Heart right ventricle (tissue), 16 donors: ENCODE data around the gene KXD1. TPM values are rescaled to one million over a fixed set of nuclear protein-coding genes. Genes with fewer than 3 reads are reported as not detected.

Source experiments
- ATAC-seq, 8 donors: fragments of 200-7000 bp; cut with Tn5 transposase; one replicate each; pipeline ENCODE4 v1.9.1; 2020; ENCODE audit warnings: mild to moderate bottlenecking in 8 of 8, moderate library complexity in 8 of 8, moderate number of reproducible peaks in 1 of 8
- DNase-seq, 2 donors: peaks; one replicate each; pipeline ENCODE4 v3.0.0-alpha.2; 2020
- H3K27ac ChIP-seq, 10 donors: fragments of 200-600 bp; sonication (generic) in 2 of 10; one replicate each; pipeline versions ENCODE4 v1.5.0 to v1.8.0; 2020 to 2022; ENCODE audit warnings: mild to moderate bottlenecking in 3 of 10
- H3K27me3 ChIP-seq, 7 donors: fragments of 200-600 bp; one replicate each; pipeline ENCODE4 v1.8.0; 2021 to 2022; ENCODE audit warnings: mild to moderate bottlenecking in 2 of 7
- H3K36me3 ChIP-seq, 9 donors: fragments of 200-600 bp; sonication (generic) in 1 of 9; one replicate each; pipeline versions ENCODE4 v1.5.0 to v1.8.0; 2020 to 2022; ENCODE audit warnings: mild to moderate bottlenecking in 2 of 9
- H3K4me1 ChIP-seq, 9 donors: fragments of 200-600 bp; sonication (generic) in 1 of 9; one replicate each; pipeline versions ENCODE4 v1.5.0 to v1.8.0; 2020 to 2022; ENCODE audit warnings: mild to moderate bottlenecking in 4 of 9
- H3K4me3 ChIP-seq, 10 donors: fragments of 200-600 bp; sonication (generic) in 2 of 10; one replicate each; pipeline versions ENCODE4 v1.5.0 to v1.8.0; 2020 to 2022; ENCODE audit warnings: mild to moderate bottlenecking in 7 of 10, moderate library complexity in 2 of 10
- H3K9me3 ChIP-seq, 11 donors: fragments of 200-600 bp in 10 of 11; sonication (generic) in 2 of 11; one replicate each; pipeline versions ENCODE4 v1.5.0 to v1.8.0; 2013 to 2022; ENCODE audit warnings: mild to moderate bottlenecking in 2 of 11, control low read depth in 1 of 11, moderate library complexity in 1 of 11
- WGBS, 2 donors: extraction: QIAGEN DNeasy Blood & Tissue Kit; methylation state at CpG; one replicate each; pipeline ENCODE4 v1.1.7; 2013; ENCODE audit warnings: inconsistent platforms in 1 of 2; 5-methylcytosine and 5-hydroxymethylcytosine counted together
- intact Hi-C, 10 donors: fragments of 100-400 bp; cut with DNase I; formaldehyde crosslinking; loops; one replicate each; pipeline versions ENCODE4 v1.11.1 to v1.14.2; 2022
- polyA plus RNA-seq, 2 donors: library from polyadenylated mRNA; stranded (reverse); fragments of 200-250 nt; gene quantifications; one replicate each; pipeline ENCODE4 v1.2.3, GENCODE V29; 2013
- total RNA-seq, 10 donors: library from RNA; stranded (reverse); fragmentation: NEBNext Ultra II Directional in 3 of 10; extraction: Animal tissue kit (Norgen Biotek cat#: 25700) in 3 of 10; gene quantifications; one replicate each; pipeline versions ENCODE4 v1.2.1 to v1.2.4, GENCODE V29; 2021 to 2023
- TF ChIP-seq, protein P1 (sequence below), 9 donors: fragments of 200-600 bp; sonication (generic) in 2 of 9; IDR thresholded peaks; one replicate each; pipeline versions ENCODE4 v1.5.0 to v1.8.0; 2021 to 2022; ENCODE audit warnings: antibody characterized with exemption in 9 of 9, mild to moderate bottlenecking in 5 of 9, moderate library complexity in 1 of 9
- donor health status: Arrhythmogenic right ventricular cardiomyopathy.
- donor health status: ischemic (EF 13 %, LVEDD 7.1; RV severe dilation, severe dysfunction).
- donor health status: healthy with polysubstance abuse.
- donor health status: DM: no; HTN: yes; CAD: no.
- donor health status: DM: no; HTN: no; CAD: no.
- donor health status: ischemic (EF 25% LVEDD 6.9; RV normal size, moderate dysfunction).
- donor health status: ischemic (EF 25% LVEDD 5.7; RV mildly dilated, moderate dysfunction).
- donor health status: healthy.
- donor health status: DM: yes; HTN: yes; CAD: no.
- donor health status: Ischemic cardiomyopathy.
- donor health status: ischemic (EF 35%, LVEDD 5.7; RV mildly dilated, moderate dysfunction).
- donor health status: nonischemic (EF 11% LVEDD 7.7; RV severe dilation, severe dysfunction).
- donor health status: DM: yes; HTN: yes; CAD: no.
- donor health status: PGD.
- donor health status: ischemic (EF 29% LVEDD 5.4; RV normal size, mild dysfunction).
- donor health status: nonischemic (EF 23%, LVEDD 6.1; RV moderate dilation, normal function).

The KXD1 gene
- total and polyA plus RNA-seq, 12 donors = 35.6 to 88.6 (median 45.6) TPM

DNA sequence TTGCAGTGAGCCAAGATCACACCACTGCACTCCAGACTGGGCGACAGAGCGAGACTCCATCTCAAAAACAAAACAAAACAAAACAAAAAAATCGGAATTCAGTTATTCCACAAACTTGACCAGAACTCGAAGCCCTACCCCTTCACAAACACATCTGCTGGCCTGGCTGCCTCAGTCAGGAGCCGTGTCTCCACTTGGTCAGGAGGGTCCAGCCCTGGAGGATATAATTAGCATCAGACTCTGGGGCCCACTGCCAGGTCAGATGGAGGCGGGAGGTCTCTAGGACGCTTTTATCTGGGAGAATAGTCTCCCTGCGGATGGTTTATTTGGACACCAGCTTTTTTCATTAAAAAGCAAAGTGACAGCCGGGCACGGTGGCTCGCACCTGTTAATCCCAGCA lies 43.8 kb upstream of the KXD1 start:
- intact Hi-C loops = loop anchor here in 3 of 10 donors (5.0 to 10.0 kb wide), 2 partner anchors 42 to 49 kb away; no protein-coding TSS in a partner anchor
- WGBS, 2 donors = 26 to 45% methylated on average over 11 of the region's 11 CpGs

DNA sequence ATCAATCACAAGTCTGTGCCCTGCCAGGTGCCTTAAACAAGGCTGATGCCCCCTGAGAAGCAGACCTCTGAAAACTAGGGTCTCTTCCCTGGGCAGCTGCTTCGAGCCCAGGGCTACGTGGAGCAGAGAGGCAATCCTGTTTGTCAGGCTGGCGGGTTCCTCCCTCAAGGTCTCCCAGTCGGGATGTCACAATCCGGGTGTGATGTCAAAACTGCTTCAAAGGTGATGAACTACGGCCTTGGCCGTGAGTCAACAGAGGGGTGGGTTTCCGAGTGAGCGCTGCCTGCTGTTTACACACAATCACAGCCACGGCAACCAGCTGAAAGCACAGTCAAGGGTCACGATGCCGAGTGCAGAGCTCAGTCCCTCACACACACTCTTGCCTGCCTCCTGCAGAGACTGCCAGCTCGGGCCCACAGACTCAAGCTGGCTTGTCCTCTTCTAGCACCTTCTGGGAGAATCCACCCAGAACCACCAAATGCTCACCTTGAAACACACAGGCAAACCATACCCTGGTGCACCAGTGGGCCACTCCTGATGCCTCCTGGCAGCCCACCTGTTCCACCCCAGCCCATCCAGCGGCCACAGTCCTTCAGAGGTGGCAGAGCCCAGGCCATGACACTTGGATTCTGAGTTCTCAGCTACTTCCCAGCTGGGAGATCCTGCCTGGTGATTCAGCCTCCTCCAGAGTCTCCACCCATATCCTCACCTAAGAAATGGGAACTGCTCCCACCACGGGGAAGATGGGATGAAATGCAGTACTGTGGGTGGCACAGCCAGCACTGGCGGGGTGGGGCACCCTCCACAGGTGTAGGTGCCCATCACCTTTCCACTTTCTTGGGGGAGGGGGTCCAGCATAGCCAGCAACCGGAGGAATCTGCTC lies 42.6 kb upstream of the KXD1 start:
- peaks cover 17 to 89% (median 65%) of the 10 kb centered on the region in 9 donors for H3K4me1 ChIP-seq
- H3K27ac ChIP-seq = peak overlapping the region; percentile 5 to 87 (median 68)
- intact Hi-C loops = loop anchor here in 4 of 10 donors (5.0 to 10.0 kb wide), 2 partner anchors 43 to 50 kb away; no protein-coding TSS in a partner anchor
- TF ChIP-seq, protein P1, sequence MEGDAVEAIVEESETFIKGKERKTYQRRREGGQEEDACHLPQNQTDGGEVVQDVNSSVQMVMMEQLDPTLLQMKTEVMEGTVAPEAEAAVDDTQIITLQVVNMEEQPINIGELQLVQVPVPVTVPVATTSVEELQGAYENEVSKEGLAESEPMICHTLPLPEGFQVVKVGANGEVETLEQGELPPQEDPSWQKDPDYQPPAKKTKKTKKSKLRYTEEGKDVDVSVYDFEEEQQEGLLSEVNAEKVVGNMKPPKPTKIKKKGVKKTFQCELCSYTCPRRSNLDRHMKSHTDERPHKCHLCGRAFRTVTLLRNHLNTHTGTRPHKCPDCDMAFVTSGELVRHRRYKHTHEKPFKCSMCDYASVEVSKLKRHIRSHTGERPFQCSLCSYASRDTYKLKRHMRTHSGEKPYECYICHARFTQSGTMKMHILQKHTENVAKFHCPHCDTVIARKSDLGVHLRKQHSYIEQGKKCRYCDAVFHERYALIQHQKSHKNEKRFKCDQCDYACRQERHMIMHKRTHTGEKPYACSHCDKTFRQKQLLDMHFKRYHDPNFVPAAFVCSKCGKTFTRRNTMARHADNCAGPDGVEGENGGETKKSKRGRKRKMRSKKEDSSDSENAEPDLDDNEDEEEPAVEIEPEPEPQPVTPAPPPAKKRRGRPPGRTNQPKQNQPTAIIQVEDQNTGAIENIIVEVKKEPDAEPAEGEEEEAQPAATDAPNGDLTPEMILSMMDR (IDR thresholded peaks at IDR 0.05) = no peak
- H3K4me3 ChIP-seq = no peak overlapping the region
- DNase-seq = peak; percentile 48 to 65
- 36 to 41% methylated on average over 17 of the region's 17 CpGs for WGBS, 2 donors
- peaks cover 0 to 4% (median 0%) of the 10 kb centered on the region in 9 donors for H3K36me3 ChIP-seq
- no peaks in the 10 kb centered on the region for H3K9me3 ChIP-seq
- H3K27me3 ChIP-seq = no peaks in the 10 kb centered on the region
- ATAC-seq = peak; percentile 24 to 67 (median 53)

More for the DNA sequence above, 43.8 kb upstream of the KXD1 start:
- ATAC-seq = peak in 7 of 8 donors; percentile 45 to 85 (median 74)
- Histone ChIP-seq H3K27ac (peak overlapping the region in 8 of 10 donors; percentile 29 to 87 (median 68)), H3K9me3 (no peaks in the 10 kb centered on the region), H3K4me1 (peaks cover 21 to 88% (median 64%) of the 10 kb centered on the region in 9 donors), H3K27me3 (no peaks in the 10 kb centered on the region), H3K4me3 (no peak overlapping the region), H3K36me3 (peaks cover 0 to 4% (median 0%) of the 10 kb centered on the region in 9 donors)
- peak; percentile 53 to 73 for DNase-seq
- TF ChIP-seq, protein P1 (IDR thresholded peaks at IDR 0.05) = no peak

DNA sequence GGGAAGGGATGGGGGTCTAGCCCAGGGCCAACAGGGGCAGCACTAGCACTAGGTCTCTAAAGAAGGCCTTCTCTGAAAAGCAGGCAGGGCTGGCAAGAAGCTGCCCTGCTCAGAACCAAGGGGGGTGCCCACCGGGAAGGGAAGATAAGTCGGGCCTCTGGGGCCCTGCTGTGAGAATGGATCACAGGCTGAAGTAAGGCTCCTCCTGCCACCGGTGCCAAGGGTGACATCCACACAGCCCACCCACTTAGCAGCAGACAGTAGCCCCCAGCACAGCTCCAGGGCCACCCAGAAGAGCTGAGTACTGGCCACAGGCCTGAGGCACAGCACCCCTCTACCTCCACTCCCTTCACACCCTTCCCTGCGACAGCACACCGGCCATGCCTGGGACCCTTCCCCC lies 41.7 kb upstream of the KXD1 start:
- Histone ChIP-seq H3K27me3 (no peaks in the 10 kb centered on the region), H3K9me3 (no peaks in the 10 kb centered on the region), H3K27ac (peak overlapping the region in 2 of 10 donors; percentile 72 to 87), H3K4me3 (no peak overlapping the region), H3K36me3 (peaks cover 0 to 4% (median 0%) of the 10 kb centered on the region in 9 donors), H3K4me1 (peaks cover 17 to 86% (median 70%) of the 10 kb centered on the region in 9 donors)
- DNase-seq = no peak
- intact Hi-C loops = loop anchor here in 3 of 10 donors (5.0 to 10.0 kb wide), 2 partner anchors 44 to 51 kb away; no protein-coding TSS in a partner anchor
- ATAC-seq = no peak
- WGBS, 2 donors = 62 to 78% methylated on average over 5 of the region's 5 CpGs
- TF ChIP-seq, protein P1 (IDR thresholded peaks at IDR 0.05) = no peak

DNA sequence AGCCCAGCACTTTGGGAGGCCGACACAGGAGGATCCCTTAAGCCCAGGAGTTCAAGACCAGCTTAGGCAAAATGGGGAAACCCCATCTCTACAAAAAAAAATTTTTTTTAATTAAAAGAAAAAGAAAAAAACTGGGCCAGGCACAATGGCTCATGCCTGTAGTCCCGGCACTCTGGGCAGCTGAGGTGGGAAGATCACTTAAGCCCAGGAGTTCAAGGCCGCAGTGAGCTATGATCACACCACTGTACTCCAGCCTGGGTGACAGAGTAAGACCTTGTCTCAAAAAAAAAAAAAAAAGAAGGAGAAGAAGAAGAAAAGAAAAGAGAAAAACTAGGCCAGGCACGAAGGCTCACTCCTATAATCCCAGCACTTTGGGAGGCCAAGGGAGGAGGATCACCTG lies 40.1 kb upstream of the KXD1 start:
- 92 to 100% methylated on average over 4 of the region's 4 CpGs for WGBS, 2 donors

More for the DNA sequence above, 40.1 kb upstream of the KXD1 start:
- intact Hi-C loops = loop anchor here in 3 of 10 donors (5.0 to 10.0 kb wide), 2 partner anchors 45 to 53 kb away; no protein-coding TSS in a partner anchor
- Histone ChIP-seq H3K9me3 (no peaks in the 10 kb centered on the region), H3K27me3 (no peaks in the 10 kb centered on the region), H3K27ac (no peak overlapping the region), H3K4me1 (peaks cover 17 to 77% (median 66%) of the 10 kb centered on the region in 9 donors), H3K36me3 (peaks cover 0 to 4% (median 0%) of the 10 kb centered on the region in 9 donors), H3K4me3 (no peak overlapping the region)
- TF ChIP-seq, protein P1 (IDR thresholded peaks at IDR 0.05) = no peak
- DNase-seq = no peak
- ATAC-seq = no peak
